Muscle of back (tissue), 13 donors: ENCODE data around the gene TYR. TPM values are rescaled to one million over a fixed set of nuclear protein-coding genes. Genes with fewer than 3 reads are reported as not detected.
"Not testable (repeated sequence)": the region's sequence is repeated elsewhere in the genome, so short reads cannot be mapped to it uniquely, and the experiment has no call there.

Experiments used
- DNase-seq, 3 donors: peaks; one replicate each; pipeline versions ENCODE4 v3.0.0 to v3.0.0-alpha.2; 2013
- long read RNA-seq, 9 donors: transcript quantifications; one replicate each; lab custom pipeline, GENCODE V29; 2026
- polyA plus RNA-seq, 10 donors: library from polyadenylated mRNA; unstranded; fragments of 120-200 nt; gene quantifications; one replicate each; pipeline ENCODE4 v1.2.1, GENCODE V29; 2013; ENCODE audit not compliant: insufficient read length in 10 of 10

Gene TYR
- 1 to 10 TPM in 2 of 10 donors, not detected in 8; 1.1 to 3.2 TPM for polyA plus RNA-seq
- long read RNA-seq, donor 1, result 0 reads
- long read RNA-seq, donor 2, result 0 reads
- long read RNA-seq, donor 3, result 0 reads
- long read RNA-seq, donor 4, result 0 reads
- long read RNA-seq, donor 5, result 0 reads
- long read RNA-seq, donor 6, result 0 reads
- long read RNA-seq, donor 7, result 0 reads
- long read RNA-seq, donor 8, result 0 reads
- long read RNA-seq, donor 9, result 0 reads

DNA sequence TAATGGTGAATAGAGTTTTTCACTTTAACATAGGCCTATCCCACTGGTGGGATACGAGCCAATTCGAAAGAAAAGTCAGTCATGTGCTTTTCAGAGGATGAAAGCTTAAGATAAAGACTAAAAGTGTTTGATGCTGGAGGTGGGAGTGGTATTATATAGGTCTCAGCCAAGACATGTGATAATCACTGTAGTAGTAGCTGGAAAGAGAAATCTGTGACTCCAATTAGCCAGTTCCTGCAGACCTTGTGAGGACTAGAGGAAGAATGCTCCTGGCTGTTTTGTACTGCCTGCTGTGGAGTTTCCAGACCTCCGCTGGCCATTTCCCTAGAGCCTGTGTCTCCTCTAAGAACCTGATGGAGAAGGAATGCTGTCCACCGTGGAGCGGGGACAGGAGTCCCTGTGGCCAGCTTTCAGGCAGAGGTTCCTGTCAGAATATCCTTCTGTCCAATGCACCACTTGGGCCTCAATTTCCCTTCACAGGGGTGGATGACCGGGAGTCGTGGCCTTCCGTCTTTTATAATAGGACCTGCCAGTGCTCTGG lies at the start of gene TYR:
TSS of gene TYR (plus strand) at position 185 of the 541 bp plus-strand sequence. CDS start at position 264, 79 bp downstream.
- no peak for DNase-seq

DNA sequence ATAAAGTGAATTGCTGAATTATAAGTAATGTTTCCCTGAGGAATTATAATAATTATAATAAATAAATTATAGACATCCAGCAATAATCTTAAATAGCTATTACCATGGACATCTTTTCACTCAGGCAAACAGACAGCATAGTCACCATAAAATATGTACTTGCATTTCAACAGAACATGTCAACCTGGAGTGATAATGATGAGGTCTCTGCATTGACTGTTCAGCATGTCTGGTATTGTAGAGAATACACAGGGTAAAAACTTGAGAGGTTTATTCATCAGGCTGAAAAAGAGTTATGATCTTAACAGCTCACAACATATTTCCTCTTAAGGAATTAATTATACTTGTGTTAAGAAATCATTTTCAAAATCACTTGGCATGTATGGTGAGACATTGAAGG lies 41.1 kb upstream of the TYR start:
- no peak for DNase-seq

DNA sequence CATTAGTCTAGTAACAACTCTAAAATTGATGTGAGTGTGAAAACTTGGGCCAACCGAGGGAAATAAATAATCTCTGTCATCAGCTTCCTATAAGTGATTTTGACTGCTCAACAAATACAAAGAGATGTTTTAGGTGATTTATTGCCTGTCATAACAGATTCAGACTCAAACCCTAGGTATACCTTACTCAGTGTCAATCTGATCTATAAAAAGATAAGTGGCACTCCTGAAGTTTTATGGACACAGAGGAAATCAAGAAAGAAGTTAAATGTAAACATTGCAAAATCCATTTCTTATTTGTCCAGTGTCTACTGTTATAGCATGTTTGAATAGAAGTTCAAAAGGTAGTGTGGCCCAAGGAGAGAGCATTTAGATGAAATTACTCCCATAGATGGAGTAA lies 30.4 kb upstream of the TYR start:
- no peak for DNase-seq

DNA sequence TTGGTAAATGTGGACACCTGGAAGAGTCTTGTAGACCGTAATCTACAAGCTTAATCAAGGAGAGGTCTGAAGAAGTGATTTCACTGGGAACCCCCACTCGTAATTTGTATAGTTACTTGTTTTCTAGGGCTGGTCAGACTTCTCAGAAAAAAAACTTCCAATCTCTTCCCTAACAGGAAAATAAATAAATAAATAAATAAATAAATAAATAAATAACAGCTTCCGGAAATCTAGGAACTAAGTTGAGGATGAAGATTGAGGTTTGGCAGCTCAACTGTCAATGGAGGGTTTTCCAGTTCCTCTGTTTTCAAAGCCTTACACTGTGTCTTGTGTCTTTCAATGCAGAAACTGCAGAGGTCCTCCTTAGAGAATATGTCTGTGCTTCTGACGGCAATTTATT lies 17.7 kb upstream of the TYR start:
- DNase-seq, result no peak

DNA sequence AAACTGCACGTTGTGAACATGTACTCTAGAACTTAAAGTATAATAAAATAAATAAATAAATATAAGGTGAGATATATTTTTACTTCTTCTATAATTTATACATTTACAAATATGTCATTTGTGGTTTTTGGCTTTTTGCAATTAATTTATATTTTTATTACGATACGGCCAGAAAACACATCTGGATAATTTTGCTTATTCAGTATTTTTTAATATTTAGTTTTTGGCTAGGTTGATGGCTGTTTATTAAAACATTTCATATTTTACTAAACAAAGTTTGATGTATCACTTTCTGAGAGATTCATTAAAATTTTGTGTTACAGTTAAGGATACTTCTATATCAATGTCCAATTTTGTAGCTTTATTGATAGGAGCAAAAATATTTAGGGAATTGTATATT lies 15.7 kb upstream of the TYR start:
- no peak for DNase-seq

DNA sequence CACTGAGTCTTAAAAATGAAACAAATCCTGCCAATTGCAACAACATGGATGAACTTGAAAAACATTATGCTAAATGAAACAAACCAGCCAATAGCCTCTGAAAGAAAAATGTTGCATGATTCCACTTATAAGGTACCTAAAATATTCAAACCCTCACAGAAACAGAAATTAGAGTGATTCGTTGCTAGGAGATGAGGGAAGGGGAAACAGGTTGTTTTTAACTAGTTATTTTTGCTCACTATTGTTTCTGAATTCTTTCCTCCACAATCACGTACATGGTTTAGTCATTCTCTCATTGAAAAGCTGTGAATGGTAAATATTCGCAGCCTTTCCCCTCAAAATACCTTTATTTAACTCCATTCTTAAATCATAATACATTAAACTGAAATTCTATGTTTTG lies 14.0 kb upstream of the TYR start:
- no peak for DNase-seq

DNA sequence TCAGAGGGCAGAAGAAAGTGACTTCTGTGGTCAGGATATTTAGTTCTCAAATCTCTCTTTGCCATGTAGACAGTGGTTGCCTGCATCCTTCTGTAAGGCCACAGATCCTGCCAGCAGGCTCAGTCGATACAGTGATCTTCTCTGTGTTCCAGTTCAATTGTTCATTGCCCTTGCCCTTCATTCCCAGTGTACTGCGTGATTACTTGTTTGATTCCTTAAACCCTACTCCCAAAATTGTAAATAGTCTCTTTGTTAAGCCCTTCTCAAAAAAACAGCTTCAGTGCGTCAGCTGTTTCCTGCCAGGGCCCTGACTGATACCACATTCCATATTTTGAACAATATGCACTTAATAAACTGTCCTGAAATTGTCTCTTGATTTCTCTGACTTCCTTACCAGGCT lies 9.3 kb upstream of the TYR start:
- no peak for DNase-seq

DNA sequence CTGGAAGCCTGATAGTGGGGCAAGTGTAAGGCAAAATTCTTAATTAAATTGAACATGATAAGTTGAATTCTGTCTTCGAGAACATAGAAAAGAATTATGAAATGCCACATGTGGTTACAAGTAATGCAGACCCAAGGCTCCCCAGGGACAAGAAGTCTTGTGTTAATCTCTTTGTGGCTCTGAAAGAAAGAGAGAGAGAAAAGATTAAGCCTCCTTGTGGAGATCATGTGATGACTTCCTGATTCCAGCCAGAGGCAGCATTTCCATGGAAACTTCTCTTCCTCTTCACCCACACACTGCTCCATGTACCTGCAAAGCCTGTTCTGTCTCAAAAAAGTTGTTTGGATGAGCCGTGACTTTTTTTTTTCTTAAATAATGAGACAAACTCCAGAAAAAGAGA lies 1.9 kb upstream of the TYR start:
- no peak for DNase-seq

DNA sequence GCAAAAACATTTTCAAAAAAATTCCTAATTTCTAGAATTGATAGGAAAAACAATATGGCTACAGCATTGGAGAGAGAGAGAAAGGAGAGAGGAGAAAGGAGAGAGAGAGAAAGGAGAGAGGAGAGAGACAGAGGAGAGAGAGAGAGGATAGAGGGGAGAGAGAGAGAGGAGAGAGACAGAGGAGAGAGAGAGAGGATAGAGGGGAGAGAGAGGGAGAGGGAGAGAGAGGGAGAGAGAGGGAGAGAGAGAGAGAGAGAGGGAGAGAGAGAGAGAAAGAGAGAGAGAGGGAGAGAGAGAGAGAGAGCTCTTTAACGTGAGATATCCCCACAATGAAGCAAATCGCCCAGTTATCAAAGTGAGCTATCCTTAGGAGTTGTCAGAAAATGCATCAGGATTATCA lies 737 bp upstream of the TYR start:
- no peak for DNase-seq

DNA sequence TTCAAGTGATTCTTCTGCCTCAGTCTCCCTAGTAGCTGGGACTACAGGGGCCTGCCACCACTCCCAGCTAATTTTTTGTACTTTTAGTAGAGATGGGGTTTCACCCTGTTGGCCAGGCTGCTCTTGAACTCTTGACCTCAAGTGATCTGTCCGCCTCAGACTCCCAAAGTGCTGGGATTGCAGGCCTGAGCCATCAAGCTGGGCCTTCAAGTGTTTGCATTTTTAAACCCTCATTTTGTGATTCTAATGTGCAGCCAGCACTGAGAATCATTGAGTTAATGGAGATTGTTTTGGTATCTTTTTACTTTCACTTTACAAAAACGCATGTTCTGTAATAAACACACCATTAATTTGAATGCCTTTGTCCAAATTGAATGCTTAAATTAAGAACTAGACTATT lies 3.4 kb downstream of the TYR start:
- DNase-seq, result no peak

DNA sequence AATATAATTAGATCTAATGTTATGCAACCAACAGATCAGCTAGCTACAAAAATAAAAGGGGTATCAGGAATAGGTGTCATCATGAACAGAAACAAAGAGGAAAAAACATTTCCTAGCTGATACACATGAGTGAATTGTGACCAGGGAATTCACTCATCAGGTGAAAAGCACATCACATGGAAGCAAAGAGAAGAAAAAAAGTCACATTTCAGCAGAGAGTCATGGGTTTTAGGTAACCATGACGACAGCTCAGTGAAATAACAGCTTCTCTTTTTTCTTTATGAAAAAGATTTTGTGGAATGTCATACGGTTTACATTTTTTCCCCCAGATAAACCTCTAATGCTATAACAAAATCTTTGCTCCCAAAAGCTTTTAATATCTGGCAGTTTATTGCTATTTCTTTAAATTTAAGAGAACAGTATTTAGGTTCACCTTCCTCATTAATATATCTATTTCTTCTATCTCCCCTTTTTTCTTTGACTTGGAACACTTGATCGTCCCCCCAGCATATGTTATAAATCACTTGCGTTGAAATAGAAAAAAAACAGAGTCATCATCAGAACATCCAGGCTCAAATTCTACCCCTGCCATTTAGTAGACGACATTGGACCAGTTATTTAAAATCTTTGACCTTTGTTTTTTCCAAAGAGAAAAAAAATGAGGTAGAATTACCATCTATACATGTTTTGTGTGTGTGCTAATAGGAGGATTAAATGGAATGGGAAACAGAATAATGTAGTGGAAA lies 5.3 kb downstream of the TYR start:
- DNase-seq, result peak; percentile 18 to 43 (median 25)

DNA sequence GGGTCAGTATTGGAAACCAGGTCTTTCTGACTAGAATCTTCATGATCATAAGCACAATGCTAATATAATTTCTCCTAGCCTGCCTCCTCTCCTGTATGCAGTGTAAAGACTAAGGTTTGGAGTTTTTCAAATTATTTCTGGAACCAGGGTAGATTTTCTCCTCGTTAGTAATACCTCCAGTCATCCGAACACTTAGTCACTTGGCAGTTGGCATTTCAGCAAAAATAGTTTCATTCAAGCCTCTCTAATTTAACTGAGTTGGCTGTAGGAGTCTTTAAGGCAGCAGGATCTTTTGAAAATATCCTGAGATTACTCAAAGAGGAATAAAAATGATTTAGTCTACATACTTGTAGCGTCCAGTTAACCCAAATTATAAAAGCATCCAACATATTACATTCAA lies 6.3 kb downstream of the TYR start:
- no peak for DNase-seq

DNA sequence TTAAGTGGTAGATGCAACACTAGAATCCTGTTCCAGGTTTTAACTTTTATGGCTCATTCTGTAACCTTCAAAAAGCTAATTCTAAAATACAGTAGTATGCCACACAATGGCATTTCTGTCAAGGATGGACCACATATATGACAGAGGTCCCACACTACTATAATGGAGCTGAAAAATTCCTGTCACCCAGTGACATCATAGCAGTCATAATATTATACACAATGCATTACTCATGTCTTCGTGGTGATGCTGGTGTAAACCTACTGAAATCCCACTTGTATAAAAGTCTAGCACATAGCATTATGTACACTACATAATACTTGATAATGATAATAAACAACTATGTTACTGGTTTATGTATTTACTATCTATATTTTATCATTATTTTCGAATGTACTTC lies 12.1 kb downstream of the TYR start:
- DNase-seq, result no peak

DNA sequence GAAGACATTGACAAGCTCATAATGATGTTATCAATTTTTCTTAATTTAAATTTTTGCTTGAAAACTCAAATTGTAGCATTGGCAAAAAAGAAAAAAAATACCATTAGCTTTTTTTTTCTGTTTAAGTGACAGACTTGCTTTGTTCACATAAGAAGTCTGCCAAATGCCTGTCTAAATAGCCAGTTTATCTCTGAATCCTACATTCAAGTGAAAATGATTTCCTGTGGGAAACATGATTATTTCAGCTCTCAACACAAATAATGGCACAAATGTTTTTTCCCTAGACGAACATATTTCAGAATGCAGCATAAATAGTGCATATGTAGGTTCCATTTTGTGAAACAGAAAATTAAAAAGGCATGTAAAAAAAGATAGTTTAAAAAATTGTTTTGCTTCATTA lies 23.5 kb downstream of the TYR start:
- peak in 1 of 3 donors; percentile 9 for DNase-seq

DNA sequence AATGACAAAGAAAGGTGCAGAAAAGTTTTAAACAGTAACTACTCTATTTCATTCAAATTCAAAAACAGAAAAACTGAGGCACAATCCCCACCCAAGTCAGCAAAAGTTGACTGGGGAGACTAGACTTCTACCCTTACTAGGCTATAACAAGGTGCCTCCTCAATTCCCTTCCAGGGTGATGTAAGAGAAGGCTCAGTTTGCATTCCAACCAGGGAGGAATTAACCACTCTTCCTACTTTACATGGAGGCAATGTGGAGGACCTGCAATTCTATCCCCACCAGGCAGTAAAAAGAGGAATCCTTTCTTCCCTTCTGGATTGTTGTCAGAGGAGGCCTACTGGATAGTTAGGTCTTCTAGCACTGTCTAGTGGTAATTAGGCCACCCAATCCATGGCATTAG lies 26.1 kb downstream of the TYR start:
- DNase-seq, result no peak

DNA sequence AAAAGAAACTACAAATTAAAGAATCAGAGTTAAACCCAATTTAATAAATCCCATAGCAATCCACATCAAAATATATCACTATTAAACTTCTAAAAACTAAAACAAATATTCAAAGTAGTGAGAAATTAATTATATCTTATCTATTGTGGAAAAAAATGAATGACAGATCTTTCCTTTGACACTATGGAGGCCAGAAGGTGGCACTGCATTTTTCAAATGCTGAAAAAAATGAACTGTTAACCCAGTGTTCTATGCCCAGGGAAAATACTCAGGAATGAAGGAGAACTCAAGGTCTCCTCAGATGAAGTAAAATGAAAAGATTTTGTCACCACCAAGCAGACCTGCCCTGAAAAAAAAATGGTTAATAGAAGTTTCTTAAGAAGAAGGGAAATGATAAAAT lies 27.7 kb downstream of the TYR start:
- no peak for DNase-seq

DNA sequence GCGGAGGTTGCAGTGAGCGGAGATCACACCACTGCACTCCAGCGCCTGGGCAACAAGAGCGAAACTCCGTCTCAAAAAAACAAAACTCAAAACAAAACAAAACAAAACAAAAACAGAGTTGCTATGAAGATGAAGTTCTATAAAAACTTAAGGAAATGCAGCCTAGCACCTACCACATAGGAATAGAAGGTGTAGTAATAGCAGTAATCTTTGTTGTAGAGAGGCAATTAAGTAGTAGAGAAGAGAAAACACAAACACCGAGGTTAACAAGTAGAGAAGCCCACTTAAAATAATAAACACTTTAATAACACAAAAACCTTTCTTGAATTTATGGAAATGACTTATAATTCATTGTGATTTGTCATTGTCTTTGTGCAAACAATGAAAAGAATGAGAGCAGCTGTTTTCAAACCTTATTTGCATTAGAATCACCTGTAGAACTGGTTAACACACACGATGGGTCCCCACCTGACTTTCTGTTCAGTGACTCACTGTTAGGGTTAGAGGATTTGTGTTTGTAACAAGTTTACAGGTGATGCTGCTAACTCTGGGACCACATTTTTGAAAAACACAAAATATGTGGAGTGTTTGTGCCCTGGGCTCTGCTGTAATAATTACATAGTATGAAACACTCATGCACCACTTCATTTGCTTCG lies 43.1 kb downstream of the TYR start:
- no peak for DNase-seq

DNA sequence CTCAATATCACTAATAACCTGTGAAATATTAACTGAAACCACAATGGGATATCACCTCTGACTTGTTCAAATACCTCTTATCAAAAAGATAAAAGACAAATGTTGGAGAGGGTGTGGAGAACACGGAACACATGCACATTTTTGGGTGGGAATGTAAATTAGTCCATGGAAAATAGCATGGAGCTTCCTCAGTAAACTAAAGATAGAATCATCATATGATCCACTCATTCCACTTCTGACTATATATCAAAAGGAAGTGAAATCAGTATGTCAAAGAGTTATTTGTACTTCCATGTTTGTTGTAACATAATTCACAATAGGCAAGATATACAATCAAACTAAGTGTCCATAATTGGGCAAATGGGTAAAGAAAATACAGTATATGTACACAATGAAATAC lies 57.4 kb downstream of the TYR start:
- no peak for DNase-seq

DNA sequence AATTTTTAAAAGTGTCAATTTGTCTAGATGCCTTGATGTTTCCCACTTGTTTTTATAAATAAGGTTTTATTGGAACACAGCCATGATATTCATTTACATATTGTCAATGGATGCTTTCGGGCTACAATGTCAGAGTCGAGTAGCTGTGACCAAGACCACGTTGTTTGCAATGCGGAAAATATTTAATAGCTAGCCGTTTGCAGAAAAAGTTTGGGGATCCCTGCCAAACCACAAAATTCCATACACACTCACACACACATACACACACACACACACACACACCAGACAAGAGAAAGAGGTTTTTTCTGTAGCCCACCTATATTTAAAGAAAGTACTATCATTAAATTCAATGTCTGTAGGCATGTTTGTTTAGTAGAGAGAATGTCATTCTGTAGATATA lies 58.3 kb downstream of the TYR start:
- no peak for DNase-seq

DNA sequence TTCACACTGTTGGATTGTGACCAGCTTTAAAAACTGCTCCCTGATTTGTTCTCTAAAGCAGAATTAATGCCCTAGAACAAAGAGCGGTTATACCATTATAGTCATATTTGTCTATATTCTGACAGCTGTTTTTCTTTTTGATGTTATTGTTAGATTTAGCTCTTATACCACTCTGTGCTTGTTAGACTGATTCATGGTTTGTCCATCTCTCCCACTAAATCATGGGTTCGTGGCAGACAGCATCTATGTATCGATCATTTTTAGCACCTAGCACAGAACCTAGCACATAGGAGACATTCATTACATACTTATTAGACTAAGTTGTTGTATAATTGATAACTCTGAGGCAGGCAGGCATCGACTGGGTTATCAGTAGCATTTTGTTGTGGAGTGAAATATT lies 69.3 kb downstream of the TYR start:
- not testable (repeated sequence) for DNase-seq

DNA sequence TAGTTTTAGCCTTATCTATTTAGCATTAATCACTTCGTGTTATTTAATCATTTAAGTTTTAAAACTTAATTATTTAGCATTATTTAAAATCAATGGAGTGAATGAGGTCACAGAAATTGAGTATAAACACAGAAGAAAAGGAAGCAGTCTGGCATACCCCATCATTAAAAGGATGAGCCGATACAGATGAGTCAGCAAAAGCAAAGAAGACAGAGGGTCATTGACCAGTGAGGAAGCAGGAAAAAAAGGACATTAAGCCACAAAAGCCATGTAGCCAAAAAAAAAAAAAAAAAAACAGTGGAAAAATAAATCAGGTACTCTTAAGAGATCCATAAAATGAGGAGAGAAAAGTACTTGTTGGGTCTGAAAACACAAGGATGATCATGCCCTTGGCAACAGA lies 71.5 kb downstream of the TYR start:
- no peak for DNase-seq

DNA sequence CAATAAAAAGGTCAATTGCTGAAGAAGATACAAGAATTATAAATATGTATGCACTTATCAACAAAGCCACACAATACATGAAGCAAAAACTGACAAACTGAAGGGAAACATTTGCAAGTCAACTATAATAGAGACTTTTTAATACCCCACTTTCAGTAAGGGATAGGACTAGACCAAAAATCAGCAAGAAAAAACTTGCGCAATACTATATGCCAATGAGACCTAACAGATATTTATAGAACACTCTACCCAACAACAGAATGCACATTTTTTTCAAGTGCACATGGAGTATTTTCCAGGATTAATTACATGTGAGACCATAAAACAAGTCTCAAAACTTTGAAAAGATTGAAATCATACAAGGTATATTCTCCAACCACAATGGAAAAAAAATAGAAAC lies 83.8 kb downstream of the TYR start:
- not testable (repeated sequence) for DNase-seq

DNA sequence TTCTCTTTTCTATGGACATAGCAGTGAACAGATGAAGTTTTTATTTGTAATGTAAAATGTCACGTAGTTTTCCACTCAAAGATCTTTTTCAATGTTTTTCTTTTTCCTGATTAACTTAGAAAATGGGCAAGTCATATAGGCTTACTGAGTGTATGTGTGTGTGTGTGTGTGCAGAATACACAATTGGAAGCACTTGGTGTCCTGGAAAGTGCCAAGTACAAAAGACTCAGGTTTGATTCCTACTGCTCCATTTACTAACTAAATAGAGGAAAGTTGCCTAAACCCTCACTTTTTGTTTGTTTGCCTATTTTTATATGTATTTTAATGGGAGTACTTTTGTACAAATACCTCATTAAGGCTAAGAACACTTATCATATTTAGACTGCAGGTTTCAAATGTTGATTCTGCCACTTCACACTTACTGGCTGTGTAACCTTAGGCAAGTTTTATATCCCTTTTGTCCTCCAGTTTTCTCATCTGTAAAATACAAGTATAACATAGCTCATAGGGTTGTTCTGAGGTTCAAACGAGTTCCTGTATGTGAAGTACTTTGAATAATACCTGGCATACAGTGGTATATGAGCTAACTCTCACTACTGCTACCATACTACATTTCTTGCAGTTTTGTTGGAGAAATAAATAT lies 90.1 kb downstream of the TYR start:
- no peak for DNase-seq
